Prostate gland (tissue), 2 donors: ENCODE measurements around the gene MYL7. TPM values are rescaled to one million over a fixed set of nuclear protein-coding genes. Genes with fewer than 3 reads are reported as not detected.

Source experiments
- DNase-seq: peaks from one replicate; pipeline ENCODE4 v3.0.0-alpha.2; 2019; ENCODE audit warnings: low spot score
- H3K27ac ChIP-seq, 2 donors: fragments of 200-600 bp; sonication (generic); 2 replicates each; pipeline ENCODE4 v1.5.1; 2017 to 2019
- H3K27me3 ChIP-seq: fragments of 200-600 bp; sonication (generic); replicated peaks from 2 replicates; pipeline ENCODE4 v1.5.1; 2019; ENCODE audit not compliant: insufficient read depth
- H3K36me3 ChIP-seq, 2 donors: fragments of 200-600 bp; sonication (generic); 1 replicate in 1 of 2; 2 replicates in 1 of 2; pipeline versions ENCODE4 v1.5.1 to v1.8.1; 2017 to 2019
- H3K4me1 ChIP-seq: fragments of 200-600 bp; sonication (generic); replicated peaks from 2 replicates; pipeline ENCODE4 v1.5.1; 2019
- H3K4me3 ChIP-seq, 2 donors: fragments of 200-600 bp; sonication (generic); 2 replicates each; pipeline ENCODE4 v1.5.1; 2017 to 2019
- H3K9me3 ChIP-seq: fragments of 200-600 bp; sonication (generic); 2 replicates; pipeline ENCODE4 v1.5.1; 2017
- CTCF ChIP-seq, 4 experiments: fragments of 200-600 bp in 2 of 4; fragments of 450-650 bp in 2 of 4; sonication (generic) in 2 of 4; IDR thresholded peaks; 1 replicate in 3 of 4; 2 replicates in 1 of 4; pipeline ENCODE4 v1.5.1; 2016 to 2019; ENCODE audit warnings: antibody characterized with exemption in 4 of 4, mild to moderate bottlenecking in 2 of 4, moderate library complexity in 2 of 4
- POLR2A ChIP-seq: fragments of 450-650 bp; IDR thresholded peaks from one replicate; pipeline ENCODE4 v1.6.1; 2016; ENCODE audit warnings: antibody characterized with exemption, mild to moderate bottlenecking
- POLR2AphosphoS5 ChIP-seq: sonication (generic); formaldehyde crosslinking; IDR thresholded peaks from one replicate; pipeline ENCODE4 v1.6.1; 2017; ENCODE audit warnings: antibody characterized with exemption
- WGBS: methylation state at CpG from one replicate; pipeline ENCODE4 v1.1.5; 2018; 5-methylcytosine and 5-hydroxymethylcytosine counted together
- intact Hi-C: fragments of 100-400 bp; cut with DNase I; formaldehyde crosslinking; loops from one replicate; pipeline ENCODE4 v1.14.2; 2022
- total RNA-seq, 2 donors: library from RNA; depleted of rRNA; stranded (reverse); fragments of >200 nt; gene quantifications; one replicate each; pipeline ENCODE4 v1.1.0, GENCODE V29; 2016

Gene MYL7
- total RNA-seq, 2 donors from 2014 or later: not detected

GRCh38 chr7:44108768-44109750 lies 32.1 kb downstream of the MYL7 start:
- DNase-seq: no peak
- Histone ChIP-seq H3K4me1 (no peaks in the 10 kb centered on the region), H3K27me3 (no peaks in the 10 kb centered on the region), H3K27ac (no peak overlapping the region), H3K9me3 (no peaks in the 10 kb centered on the region), H3K4me3 (no peak overlapping the region), H3K36me3 (no peaks in the 10 kb centered on the region)
- intact Hi-C loops: loop anchor here (10.0 kb wide), 1 partner anchor 386 kb away; the partner anchor contains the start of gene NUDCD3
- no peak for TF ChIP-seq CTCF (IDR thresholded peaks at IDR 0.05)
- TF ChIP-seq POLR2AphosphoS5: no peak
- TF ChIP-seq POLR2A: no peak
- 83% methylated on average over 20 of the region's 21 CpGs for WGBS

GRCh38 chr7:44107961-44108767 lies 33.0 kb downstream of the MYL7 start:
- Histone ChIP-seq H3K27ac (no peak overlapping the region), H3K4me1 (no peaks in the 10 kb centered on the region), H3K9me3 (no peaks in the 10 kb centered on the region), H3K4me3 (no peak overlapping the region), H3K36me3 (no peaks in the 10 kb centered on the region), H3K27me3 (no peaks in the 10 kb centered on the region)
- no peak for TF ChIP-seq POLR2AphosphoS5
- no peak for TF ChIP-seq POLR2A
- TF ChIP-seq CTCF (IDR thresholded peaks at IDR 0.05): no peak
- no peak for DNase-seq
- intact Hi-C loops: loop anchor here (10.0 kb wide), 1 partner anchor 387 kb away; the partner anchor contains the start of gene NUDCD3
- 81% methylated on average over 21 of the region's 21 CpGs for WGBS

- no peak overlapping the region for H3K4me3 ChIP-seq
- 85% methylated on average over 12 of the region's 18 CpGs for WGBS
Measured at GRCh38 chr7:44107116-44107960, 33.8 kb downstream of the MYL7 start.

More at GRCh38 chr7:44107116-44107960, 33.8 kb downstream of the MYL7 start:
- Histone ChIP-seq H3K27ac (no peak overlapping the region), H3K27me3 (no peaks in the 10 kb centered on the region), H3K4me1 (no peaks in the 10 kb centered on the region), H3K9me3 (no peaks in the 10 kb centered on the region), H3K36me3 (no peaks in the 10 kb centered on the region)
- intact Hi-C loops: loop anchor here (10.0 kb wide), 1 partner anchor 387 kb away; the partner anchor contains the start of gene NUDCD3
- TF ChIP-seq CTCF (IDR thresholded peaks at IDR 0.05) (no peak), POLR2A (no peak), POLR2AphosphoS5 (no peak)
- no peak for DNase-seq
